Suprapubic skin (tissue), 4 donors: ENCODE data around the gene PCDHB11.

ENCODE experiments used
- CTCF ChIP-seq, 2 donors: fragments of 200-600 bp in 1 of 2; fragments of 450-650 bp in 1 of 2; sonication (generic) in 1 of 2; IDR thresholded peaks; one replicate each; pipeline ENCODE4 v1.5.1; 2016 to 2019; ENCODE audit warnings: antibody characterized with exemption in 2 of 2, mild to moderate bottlenecking in 1 of 2, moderate library complexity in 1 of 2
- EP300 ChIP-seq: sonication (generic); formaldehyde crosslinking; IDR thresholded peaks from one replicate; pipeline ENCODE4 v1.6.1; 2017; ENCODE audit warnings: antibody characterized with exemption
- POLR2A ChIP-seq, 2 donors: fragments of 450-650 bp; IDR thresholded peaks; one replicate each; pipeline ENCODE4 v1.6.1; 2017; ENCODE audit warnings: antibody characterized with exemption in 2 of 2, mild to moderate bottlenecking in 2 of 2, moderate library complexity in 2 of 2
- POLR2AphosphoS5 ChIP-seq, 3 donors: sonication (generic); formaldehyde crosslinking; IDR thresholded peaks; one replicate each; pipeline ENCODE4 v1.6.1; 2017; ENCODE audit warnings: antibody characterized with exemption in 3 of 3

- no peak for TF ChIP-seq CTCF (IDR thresholded peaks at IDR 0.05)
- TF ChIP-seq POLR2AphosphoS5 (IDR thresholded peaks at IDR 0.05) = no peak
- no peak for TF ChIP-seq POLR2A (IDR thresholded peaks at IDR 0.05)
- no peak for TF ChIP-seq EP300
These were observed 3.1 kb upstream of the PCDHB11 start for GRCh38 chr5:141196363-141196762.
